ENCODE data around the gene ADORA2B. TPM values are rescaled to one million over a fixed set of nuclear protein-coding genes. Genes with fewer than 3 reads are reported as not detected.

ADORA2B gene
- total RNA-seq, 2 donors from 2014 or later, result 1.8 to 2.0 TPM

DNA sequence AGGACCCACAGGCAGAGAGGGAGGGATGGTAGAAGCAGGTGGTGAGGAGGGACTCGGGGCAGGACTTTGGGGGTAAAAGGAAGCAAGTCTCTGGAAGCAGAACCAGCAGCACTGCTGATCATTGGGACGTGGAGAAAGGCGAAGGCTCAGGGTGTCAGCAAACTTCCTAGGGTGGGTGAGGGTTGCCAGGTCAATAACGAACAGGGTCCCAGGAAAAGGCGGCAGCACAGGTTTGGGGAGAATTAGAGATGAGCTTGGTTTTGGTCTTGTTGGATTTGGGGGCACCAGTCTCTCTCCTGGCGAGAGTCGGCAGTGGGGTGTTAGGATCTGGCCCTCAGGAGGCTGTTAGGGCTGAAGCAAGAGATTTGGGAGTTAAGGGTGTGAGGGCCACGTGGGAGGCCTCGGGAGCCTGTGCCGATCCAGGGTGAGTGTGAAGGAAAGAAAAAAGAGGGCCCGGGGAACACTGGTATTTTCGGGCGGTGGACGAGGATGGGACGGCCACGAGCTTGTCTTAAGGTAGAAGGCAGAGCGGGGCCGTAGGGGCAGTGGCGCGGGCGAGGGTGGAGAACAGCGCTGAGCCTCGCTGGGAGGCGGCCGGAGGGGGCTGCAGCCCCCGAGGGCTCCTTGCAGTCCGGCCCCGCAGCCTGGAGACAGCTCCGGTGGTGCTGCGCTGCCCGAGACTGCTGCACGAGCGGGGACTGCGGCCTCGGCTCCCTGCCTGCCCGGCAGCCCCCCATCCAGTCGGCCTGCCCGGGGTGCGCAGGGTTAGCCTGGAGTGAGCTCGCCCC is 765 bp upstream of the ADORA2B start:
- 27 to 42% methylated on average over 10 to 40 of the region's 40 CpGs for WGBS, 2 experiments (ENCODE audit: insufficient coverage in 1 of 2, insufficient read length in 1 of 2)
- no peaks in the 10 kb centered on the region for H3K36me3 ChIP-seq (ENCODE audit: control insufficient read depth, insufficient read depth, low read length)
- no peak overlapping the region for H3K27ac Mint-ChIP-seq
- TF ChIP-seq, protein P1, sequence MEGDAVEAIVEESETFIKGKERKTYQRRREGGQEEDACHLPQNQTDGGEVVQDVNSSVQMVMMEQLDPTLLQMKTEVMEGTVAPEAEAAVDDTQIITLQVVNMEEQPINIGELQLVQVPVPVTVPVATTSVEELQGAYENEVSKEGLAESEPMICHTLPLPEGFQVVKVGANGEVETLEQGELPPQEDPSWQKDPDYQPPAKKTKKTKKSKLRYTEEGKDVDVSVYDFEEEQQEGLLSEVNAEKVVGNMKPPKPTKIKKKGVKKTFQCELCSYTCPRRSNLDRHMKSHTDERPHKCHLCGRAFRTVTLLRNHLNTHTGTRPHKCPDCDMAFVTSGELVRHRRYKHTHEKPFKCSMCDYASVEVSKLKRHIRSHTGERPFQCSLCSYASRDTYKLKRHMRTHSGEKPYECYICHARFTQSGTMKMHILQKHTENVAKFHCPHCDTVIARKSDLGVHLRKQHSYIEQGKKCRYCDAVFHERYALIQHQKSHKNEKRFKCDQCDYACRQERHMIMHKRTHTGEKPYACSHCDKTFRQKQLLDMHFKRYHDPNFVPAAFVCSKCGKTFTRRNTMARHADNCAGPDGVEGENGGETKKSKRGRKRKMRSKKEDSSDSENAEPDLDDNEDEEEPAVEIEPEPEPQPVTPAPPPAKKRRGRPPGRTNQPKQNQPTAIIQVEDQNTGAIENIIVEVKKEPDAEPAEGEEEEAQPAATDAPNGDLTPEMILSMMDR (conservative IDR thresholded peaks at IDR 0.05), result no peak
- H3K9me3 ChIP-seq (ENCODE audit: control insufficient read depth, low read length), result no peaks in the 10 kb centered on the region
- peaks cover 47% of the 10 kb centered on the region for H3K27me3 ChIP-seq (ENCODE audit: control insufficient read depth, insufficient read depth, low read length, poor library complexity, severe bottlenecking)
- no peaks in the 10 kb centered on the region for H3K9me3 Mint-ChIP-seq
- H3K27ac ChIP-seq (ENCODE audit: low read depth, low read length), result no peak overlapping the region
- no peak overlapping the region for H3K9ac ChIP-seq (ENCODE audit: extremely low read depth, low read length, poor library complexity, severe bottlenecking)
- peak; percentile 88 for DNase-seq
- H3K4me3 Mint-ChIP-seq, result peak overlapping the region; percentile 48
- no peaks in the 10 kb centered on the region for H3K4me1 Mint-ChIP-seq
- H3K4me3 ChIP-seq (ENCODE audit: low read length), result peak overlapping the region; percentile 76
- H3K27me3 Mint-ChIP-seq (ENCODE audit: insufficient read depth), result peaks cover 61% of the 10 kb centered on the region
- no peaks in the 10 kb centered on the region for H3K4me1 ChIP-seq (ENCODE audit: control insufficient read depth, insufficient read depth, low read length)
- H3K36me3 Mint-ChIP-seq (ENCODE audit: low read depth), result no peaks in the 10 kb centered on the region

DNA sequence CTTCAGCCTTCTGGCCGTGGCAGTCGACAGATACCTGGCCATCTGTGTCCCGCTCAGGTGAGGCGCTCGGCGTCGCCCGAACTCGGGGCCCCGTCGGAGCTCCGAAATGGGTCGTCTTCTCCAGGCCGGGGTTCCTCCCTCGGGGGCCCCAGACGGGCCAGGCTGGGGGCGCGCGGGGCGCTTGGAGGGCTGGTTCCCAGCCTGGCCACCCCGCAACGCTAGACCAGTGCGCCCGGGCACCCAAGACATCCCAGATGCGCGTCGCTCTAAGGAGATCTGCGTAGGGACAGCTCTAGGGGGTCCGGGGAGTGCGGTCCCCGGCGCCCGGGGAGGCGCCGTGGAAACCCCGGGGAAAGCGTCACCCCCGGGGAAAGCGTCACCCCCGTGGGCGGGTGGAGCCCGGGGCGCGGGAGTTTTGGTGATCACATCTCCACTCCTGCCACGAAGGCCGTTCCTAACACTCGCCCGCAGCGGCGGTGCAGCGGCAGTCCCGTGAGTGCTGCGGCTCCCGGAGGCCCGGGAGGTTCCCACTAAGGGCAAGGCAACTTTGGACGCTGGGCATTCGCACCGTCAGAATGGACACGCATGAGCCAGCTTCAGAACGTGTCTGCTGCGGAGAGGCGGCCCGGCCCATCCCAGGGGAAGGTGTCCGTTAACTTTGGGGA is 729 bp downstream of the ADORA2B start:
- Mint-ChIP-seq H3K27ac (no peak overlapping the region), H3K4me3 (peak overlapping the region; percentile 48), H3K9me3 (no peaks in the 10 kb centered on the region), H3K4me1 (no peaks in the 10 kb centered on the region), H3K36me3 (ENCODE audit: low read depth) (no peaks in the 10 kb centered on the region), H3K27me3 (ENCODE audit: insufficient read depth) (peaks cover 56% of the 10 kb centered on the region)
- Histone ChIP-seq H3K27ac (ENCODE audit: low read depth, low read length) (no peak overlapping the region), H3K36me3 (ENCODE audit: control insufficient read depth, insufficient read depth, low read length) (no peaks in the 10 kb centered on the region), H3K4me3 (ENCODE audit: low read length) (peak overlapping the region; percentile 76), H3K4me1 (ENCODE audit: control insufficient read depth, insufficient read depth, low read length) (no peaks in the 10 kb centered on the region), H3K27me3 (ENCODE audit: control insufficient read depth, insufficient read depth, low read length, poor library complexity, severe bottlenecking) (peaks cover 47% of the 10 kb centered on the region), H3K9me3 (ENCODE audit: control insufficient read depth, low read length) (no peaks in the 10 kb centered on the region), H3K9ac (ENCODE audit: extremely low read depth, low read length, poor library complexity, severe bottlenecking) (no peak overlapping the region)
- TF ChIP-seq, protein P1 (conservative IDR thresholded peaks at IDR 0.05), result no peak
- no peak for DNase-seq
- WGBS, 2 experiments (ENCODE audit: insufficient coverage in 1 of 2, insufficient read length in 1 of 2), result 10 to 12% methylated on average over 37 to 64 of the region's 64 CpGs

GRCh38 chr17:15946611-15947120 is 1.7 kb downstream of the ADORA2B start:
- no peak overlapping the region for H3K27ac ChIP-seq (ENCODE audit: low read depth, low read length)
- H3K27me3 ChIP-seq (ENCODE audit: control insufficient read depth, insufficient read depth, low read length, poor library complexity, severe bottlenecking), result peaks cover 47% of the 10 kb centered on the region
- no peak for DNase-seq
- no peaks in the 10 kb centered on the region for H3K9me3 ChIP-seq (ENCODE audit: control insufficient read depth, low read length)
- no peaks in the 10 kb centered on the region for H3K36me3 ChIP-seq (ENCODE audit: control insufficient read depth, insufficient read depth, low read length)
- Mint-ChIP-seq H3K36me3 (ENCODE audit: low read depth) (no peaks in the 10 kb centered on the region), H3K27me3 (ENCODE audit: insufficient read depth) (peaks cover 50% of the 10 kb centered on the region), H3K9me3 (no peaks in the 10 kb centered on the region), H3K27ac (no peak overlapping the region), H3K4me1 (peaks cover 5% of the 10 kb centered on the region), H3K4me3 (no peak overlapping the region)
- H3K9ac ChIP-seq (ENCODE audit: extremely low read depth, low read length, poor library complexity, severe bottlenecking), result no peak overlapping the region
- WGBS, 2 experiments (ENCODE audit: insufficient coverage in 1 of 2, insufficient read length in 1 of 2), result 91 to 94% methylated on average over 5 to 9 of the region's 9 CpGs
- no peak overlapping the region for H3K4me3 ChIP-seq (ENCODE audit: low read length)
- peaks cover 6% of the 10 kb centered on the region for H3K4me1 ChIP-seq (ENCODE audit: control insufficient read depth, insufficient read depth, low read length)
- TF ChIP-seq, protein P1 (conservative IDR thresholded peaks at IDR 0.05), result no peak

All from endodermal cell (in vitro differentiated cells).